SH-SY5Y (cell line): ENCODE measurements around the gene GMDS.

Experiments used
- GATA2 ChIP-seq: IDR thresholded peaks from 2 replicates; pipeline ENCODE4 v1.6.1; 2011; ENCODE audit warnings: mild to moderate bottlenecking, low read depth, low read length
- GATA3 ChIP-seq: IDR thresholded peaks from 2 replicates; pipeline ENCODE4 v1.6.1; 2011; ENCODE audit warnings: low read depth, mild to moderate bottlenecking, low read length, moderate library complexity

The GMDS gene

DNA sequence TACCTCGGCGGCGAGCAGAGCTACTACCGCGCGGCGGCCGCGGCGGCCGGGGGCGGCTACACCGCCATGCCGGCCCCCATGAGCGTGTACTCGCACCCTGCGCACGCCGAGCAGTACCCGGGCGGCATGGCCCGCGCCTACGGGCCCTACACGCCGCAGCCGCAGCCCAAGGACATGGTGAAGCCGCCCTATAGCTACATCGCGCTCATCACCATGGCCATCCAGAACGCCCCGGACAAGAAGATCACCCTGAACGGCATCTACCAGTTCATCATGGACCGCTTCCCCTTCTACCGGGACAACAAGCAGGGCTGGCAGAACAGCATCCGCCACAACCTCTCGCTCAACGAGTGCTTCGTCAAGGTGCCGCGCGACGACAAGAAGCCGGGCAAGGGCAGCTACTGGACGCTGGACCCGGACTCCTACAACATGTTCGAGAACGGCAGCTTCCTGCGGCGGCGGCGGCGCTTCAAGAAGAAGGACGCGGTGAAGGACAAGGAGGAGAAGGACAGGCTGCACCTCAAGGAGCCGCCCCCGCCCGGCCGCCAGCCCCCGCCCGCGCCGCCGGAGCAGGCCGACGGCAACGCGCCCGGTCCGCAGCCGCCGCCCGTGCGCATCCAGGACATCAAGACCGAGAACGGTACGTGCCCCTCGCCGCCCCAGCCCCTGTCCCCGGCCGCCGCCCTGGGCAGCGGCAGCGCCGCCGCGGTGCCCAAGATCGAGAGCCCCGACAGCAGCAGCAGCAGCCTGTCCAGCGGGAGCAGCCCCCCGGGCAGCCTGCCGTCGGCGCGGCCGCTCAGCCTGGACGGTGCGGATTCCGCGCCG, 634.7 kb downstream of the GMDS start:
- no peak for TF ChIP-seq GATA2
- TF ChIP-seq GATA3: no peak

DNA sequence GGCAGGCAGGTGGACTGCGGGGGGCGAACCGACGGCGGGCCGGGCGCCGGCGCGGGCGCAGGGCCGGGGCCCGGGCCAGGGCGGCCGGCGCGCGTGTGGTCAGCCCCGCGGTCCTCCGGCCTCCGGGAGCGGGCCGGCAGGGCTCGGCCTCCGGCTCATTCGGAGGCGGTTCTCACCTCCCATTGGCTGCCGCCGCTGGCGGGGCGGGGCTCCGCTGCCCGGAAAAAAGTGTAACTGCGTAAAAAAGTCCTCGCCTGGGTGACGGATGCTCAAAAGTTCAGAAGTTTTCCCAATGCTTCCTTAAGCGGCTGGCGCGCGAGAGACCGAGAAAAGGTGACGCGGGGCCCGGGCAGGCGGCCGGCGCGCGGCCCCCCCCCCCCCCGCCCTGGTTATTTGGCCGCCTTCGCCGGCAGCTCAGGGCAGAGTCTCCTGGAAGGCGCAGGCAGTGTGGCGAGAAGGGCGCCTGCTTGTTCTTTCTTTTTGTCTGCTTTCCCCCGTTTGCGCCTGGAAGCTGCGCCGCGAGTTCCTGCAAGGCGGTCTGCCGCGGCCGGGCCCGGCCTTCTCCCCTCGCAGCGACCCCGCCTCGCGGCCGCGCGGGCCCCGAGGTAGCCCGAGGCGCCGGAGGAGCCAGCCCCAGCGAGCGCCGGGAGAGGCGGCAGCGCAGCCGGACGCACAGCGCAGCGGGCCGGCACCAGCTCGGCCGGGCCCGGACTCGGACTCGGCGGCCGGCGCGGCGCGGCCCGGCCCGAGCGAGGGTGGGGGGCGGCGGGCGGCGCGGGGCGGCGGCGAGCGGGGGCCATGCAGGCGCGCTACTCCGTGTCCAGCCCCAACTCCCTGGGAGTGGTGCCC, 635.5 kb downstream of the GMDS start, which contains the start of gene FOXC1:
TSS of gene FOXC1 (plus strand) at position 268 of the 849 bp plus-strand sequence. CDS start at position 799, 531 bp downstream.
- TF ChIP-seq GATA3 (no peak), GATA2 (no peak)

DNA sequence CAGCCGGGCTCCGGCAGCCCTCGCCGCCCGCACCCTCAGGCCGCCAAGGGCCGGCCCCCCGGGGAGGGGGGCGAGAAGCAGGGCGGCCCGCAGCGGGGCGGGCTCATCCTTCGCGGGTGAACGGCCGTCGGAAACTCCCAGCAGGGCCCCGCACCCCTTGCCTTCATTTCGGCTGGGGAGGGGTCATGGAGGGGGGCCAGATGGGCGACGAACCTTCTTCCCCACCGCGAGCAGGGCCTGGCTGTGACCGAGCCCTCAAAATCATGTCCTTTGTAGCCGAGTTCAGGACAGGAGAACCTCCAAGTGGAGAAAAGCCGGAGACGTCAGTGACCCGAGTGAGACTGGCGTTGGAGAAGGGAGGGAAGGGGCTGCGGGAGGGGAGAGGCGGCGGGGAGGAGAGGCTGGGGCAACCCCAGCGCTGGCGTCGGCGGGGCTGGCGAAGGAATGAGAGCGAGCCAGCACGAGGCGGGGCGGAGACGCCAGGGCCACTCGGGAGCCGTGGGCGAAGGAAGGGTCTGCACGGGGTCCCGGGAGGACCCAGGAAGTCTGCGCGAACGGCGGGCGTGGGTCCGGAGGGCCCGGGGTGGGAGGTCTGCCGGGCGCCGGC, 636.3 kb downstream of the GMDS start:
- TF ChIP-seq GATA2 (no peak), GATA3 (no peak)

DNA sequence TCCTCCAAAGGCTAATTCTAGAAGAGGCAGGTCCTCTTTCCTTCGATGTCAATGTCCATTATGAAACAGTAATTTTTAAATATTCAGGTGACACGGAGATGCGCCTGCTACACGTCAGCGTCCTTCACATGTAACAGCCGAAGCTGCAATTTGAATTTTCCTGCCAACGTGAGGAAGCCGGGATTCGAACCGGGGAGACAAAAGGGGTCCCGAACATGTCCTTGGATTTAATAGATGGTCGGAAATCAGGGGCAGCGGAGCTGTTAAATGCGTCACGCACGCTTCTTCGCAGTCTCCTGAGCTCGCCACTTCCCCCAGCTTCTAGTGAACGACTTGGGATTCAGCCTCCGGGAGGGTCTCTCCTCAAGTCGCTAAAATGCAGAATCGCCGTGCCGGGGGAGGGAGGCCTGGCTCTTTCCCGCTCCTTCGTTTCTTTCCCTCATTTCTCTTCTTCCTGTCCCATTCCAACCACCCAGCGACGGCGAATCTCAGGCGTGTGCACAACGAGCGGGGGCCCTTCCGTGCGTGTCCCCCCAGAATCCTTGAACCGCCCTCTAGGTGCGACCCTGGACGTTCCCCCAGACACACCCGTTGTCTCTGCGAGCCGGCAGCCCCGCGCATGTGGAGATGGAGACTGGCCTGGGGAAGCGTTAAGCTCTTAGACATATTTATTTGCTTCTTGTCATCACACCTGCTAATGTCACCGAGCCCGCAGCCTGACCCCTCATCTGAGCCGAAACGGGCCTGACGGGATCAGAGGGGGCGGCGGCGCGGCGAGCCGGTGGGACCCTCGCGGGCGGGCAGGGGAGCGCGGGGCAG, 637.0 kb downstream of the GMDS start:
- no peak for TF ChIP-seq GATA2
- no peak for TF ChIP-seq GATA3

DNA sequence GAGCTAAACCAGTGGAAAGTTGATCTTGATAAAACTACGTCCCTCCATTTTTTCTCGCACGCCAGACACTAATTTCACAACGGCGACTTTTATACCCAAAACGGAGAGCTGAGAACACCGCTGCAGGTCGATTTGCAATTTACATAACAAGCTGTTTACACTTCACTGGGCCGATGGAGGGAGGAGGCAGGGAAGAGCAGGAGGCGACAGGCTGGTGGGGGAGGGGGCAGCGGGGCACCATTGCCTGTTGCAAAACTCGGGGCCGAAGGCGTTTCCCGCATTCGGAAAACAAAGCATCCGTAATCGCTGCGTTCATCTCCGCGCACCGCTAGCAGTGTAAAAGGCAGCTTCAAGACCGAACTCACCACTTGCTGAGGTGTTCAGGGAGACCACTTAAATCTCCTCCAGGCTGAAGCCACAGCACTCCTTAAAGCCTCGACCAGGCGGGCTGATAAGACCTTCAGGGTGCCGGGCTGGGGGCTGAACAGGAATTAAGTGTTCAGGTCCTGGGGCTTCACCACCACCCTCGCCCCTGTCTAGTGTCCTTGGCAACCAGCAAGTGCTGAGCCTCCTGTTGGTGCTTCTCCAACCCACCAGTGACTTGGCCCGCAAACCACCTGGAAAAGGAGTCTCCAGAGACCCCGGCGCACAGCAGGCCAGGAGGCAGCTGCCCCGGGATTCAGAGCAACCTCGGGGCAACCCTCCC, 637.7 kb downstream of the GMDS start:
- no peak for TF ChIP-seq GATA3
- no peak for TF ChIP-seq GATA2

DNA sequence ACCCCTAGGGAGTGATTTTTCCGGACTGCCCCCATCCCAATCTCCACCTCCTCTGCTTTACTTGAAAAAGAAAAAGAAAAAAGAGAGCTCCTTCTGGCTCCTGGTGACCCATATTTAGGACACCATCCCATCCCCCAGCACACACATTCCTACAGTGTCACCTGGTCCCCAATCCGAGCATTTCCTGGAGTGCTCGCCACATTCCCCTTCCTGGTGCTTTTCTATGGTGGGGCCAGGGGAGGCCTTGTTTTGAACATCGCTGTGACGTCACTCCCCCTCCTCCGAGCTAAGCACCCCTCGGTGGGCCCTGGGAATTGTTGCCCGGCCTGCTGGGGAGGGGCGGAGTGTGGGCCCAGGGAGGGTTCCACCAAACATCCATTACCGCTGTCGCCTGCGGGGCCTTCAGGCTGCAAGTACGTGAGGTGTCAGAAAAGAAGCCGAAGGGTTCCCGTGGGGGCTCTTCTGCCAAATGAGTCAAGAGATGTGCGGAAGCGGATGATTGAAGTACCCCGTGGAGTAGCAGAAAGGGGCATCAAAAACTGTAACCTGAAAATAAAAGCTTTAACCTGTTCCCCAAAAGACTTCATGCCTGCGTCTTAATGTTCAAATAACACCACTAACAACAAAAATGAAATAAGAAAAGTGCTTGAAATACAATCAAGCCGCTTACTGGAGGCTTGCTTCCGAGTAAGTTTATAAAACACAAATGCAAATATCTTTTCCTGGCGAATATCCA, 638.5 kb downstream of the GMDS start:
- TF ChIP-seq GATA3: no peak
- no peak for TF ChIP-seq GATA2

DNA sequence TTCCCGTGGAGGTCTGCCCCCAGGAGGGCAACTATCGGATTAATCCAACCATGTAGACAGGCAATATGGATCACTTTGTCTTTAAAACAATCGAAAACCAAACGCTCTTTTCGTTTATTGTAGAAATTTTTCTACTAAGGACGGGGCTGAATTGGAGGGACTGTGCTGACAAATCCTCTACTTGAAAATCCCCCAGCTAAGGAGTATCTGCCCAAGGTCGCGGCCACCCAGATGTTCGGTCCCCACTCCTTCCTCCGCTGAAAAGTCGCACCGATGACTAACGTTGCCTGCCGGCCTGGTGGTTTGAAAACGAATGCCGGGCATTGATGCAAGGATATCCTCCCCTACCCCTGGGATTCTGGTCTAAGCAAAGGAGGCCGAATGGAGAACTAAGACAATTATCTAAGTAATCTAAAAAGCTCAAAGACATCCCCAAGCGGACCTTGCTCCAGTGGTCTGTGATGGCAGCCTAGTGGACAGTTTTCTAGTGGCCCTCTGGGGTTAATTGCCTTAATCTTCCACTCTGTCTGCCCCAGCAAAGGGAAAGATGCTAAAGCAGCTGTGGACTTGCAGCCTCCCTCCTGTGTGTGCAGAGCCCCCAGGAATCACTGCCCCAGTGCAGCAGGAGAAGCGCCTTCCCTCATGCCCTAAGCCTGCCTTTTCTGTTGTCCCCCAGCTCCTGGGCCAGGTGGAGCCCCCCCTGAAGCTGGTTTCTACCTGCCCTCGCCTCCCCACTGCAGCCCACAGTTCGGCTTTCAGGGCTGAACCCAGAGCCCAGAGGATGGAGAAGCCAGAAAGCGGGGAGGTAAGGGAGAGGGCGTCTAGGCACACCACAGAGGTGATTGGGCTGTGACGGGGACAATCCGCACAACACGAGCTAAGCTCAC, 639.3 kb downstream of the GMDS start:
- TF ChIP-seq GATA3: no peak
- no peak for TF ChIP-seq GATA2

DNA sequence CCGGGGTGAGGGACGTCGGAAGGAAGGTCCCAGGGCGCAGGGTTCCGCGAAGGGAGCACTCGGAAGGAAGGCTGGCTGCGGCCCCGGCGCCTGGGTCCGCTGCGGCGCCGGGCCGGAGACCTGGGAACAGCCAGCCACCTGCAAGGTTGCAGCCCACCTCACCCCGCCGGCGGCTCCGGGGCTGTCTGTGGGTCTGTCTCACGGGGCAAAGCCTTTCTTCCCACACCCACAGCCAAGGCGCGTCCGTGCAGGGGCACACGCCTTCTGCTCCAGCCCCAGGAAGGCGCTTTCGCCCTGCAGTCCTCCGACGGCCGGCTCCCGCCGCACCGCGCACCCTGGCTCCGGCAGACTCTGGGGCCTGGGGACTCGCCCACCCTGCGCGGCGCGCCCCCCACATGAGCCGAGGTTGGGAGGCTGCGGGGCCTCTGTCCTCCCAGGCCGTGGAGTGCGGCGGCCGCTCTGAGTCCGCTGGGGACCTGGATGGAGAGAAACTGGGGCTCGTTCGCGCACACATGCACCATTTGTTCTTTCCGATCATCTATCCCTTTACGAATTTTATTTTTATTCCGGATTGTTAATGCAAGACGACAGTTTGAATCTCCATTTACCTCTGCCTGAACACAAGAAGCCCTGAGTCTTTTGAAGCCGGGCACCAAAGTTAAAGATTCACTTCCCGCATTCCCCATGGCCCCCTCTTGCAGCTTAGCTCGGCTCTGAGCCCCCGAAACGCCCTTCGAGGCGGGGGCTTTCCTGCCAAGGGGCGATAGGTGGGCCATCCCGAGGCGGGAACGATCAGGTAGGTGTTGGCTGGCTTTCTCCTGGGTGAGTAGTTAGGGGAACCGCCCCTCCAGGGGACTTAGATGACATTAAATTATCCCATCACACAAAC, 640.2 kb downstream of the GMDS start:
- no peak for TF ChIP-seq GATA2
- TF ChIP-seq GATA3: no peak

DNA sequence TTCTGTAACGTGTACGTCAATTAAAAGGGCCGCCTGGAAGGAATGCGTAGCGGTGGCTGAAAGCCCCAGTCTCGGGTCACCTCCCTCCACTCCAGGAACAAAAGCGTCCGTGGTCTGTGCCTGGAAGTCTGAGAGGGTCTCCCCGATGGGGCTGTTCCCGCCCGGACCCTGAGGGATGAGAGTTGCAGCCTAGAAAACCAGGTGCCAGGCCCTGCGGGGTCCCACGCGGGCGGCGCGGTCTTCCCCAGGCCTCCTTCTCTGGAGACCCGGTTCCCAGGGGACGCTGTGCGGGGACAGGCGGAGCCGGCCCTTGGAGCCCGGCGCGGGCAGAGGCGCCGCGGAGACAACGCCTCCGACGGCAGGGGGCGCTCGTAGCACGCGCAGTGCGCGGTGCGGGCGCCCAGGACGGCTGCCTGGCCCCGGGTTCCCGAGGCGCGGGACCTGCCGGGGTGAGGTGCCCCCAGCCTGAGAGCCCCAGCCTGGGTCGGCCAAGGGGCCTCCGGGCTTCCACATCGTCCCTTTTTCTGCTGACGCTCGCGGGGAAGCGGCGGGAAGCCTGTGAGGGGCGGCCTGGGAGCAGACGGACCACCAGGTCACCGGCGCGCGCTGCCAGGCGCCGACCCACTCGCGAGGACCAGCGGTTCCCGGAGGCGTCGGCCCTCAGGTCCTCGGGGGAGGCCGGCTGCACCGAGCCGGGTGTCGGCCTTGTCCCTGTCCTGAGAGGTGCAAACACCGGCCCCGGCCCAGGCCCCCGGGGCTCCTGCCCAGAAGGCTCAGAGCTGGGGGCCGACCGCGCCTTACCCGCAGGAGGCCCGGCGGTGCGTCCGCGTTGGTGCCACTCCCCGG, 641.0 kb downstream of the GMDS start:
- no peak for TF ChIP-seq GATA3
- no peak for TF ChIP-seq GATA2

DNA sequence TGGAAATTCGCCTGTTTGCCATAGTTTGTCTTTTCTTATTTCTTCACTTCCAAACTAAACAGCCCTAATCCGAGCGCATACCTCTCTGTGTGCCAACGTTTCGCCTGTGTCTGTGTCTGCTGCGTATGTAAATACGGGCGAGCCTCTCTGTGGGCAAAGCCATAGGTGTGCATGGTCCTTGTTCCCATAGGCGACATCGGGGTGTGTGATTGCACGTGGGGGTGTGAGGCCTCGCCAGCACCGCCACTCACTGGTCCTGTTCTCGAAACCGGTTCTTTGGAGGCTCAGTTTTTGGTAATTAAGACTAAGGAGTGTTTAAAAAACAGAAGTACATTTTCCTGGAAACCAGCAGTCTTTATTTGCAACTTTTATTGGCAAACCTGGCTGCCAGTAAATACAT, 641.7 kb downstream of the GMDS start:
- TF ChIP-seq GATA2: no peak
- no peak for TF ChIP-seq GATA3
